HG02870 (cell line): Measurements from ENCODE around the gene MEPCE.
A peak's percentile ranks its signal among the peaks of the same experiment; 100 is the strongest.
"Not testable (repeated sequence)": the region's sequence is repeated elsewhere in the genome, so short reads cannot be mapped to it uniquely, and the experiment has no call there.

ENCODE experiments used
- ATAC-seq: cut with Tn5 transposase; IDR thresholded peaks from one replicate; pipeline ENCODE4 v1.9.1; 2021; ENCODE audit warnings: mild to moderate bottlenecking, moderate library complexity; ENCODE audit not compliant: unreplicated experiment

MEPCE gene

DNA sequence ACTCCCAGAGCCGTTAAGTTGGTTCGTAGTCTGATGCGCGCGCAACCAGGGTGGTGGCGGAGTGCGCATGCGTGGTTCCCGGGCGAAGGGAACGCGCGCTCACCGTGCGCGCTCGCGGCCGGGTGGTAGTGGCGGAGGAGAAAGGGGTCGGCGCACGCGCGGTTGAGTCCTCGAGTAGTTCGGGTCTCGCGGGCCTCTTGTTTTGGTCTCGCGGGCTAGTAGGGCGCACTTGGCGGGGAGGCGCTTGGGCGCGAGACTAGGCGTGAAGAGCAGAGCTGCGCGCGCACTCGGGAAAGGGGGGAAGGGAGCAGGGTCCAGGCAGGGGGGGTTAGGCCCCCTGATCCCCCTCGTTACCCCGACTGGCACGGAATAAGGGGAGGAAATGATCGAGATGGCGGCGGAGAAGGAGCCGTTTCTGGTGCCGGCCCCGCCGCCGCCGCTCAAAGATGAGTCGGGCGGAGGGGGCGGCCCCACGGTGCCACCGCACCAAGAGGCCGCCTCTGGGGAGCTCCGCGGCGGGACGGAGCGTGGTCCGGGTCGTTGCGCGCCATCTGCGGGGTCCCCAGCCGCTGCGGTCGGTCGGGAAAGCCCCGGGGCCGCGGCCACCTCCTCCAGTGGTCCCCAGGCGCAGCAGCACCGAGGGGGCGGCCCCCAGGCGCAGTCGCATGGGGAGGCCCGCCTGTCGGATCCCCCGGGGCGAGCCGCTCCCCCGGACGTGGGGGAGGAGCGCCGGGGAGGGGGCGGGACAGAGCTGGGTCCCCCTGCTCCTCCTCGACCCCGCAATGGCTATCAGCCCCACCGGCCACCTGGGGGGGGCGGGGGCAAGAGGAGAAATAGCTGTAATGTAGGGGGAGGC lies at the start of gene MEPCE:
Gene MEPCE, plus strand, starts transcription at position 195 of the 856 bp plus-strand sequence. Its CDS starts 188 bp downstream, at position 383.
- ATAC-seq = peak; percentile 30

GRCh38 chr7:100380196-100380595 lies 49.4 kb upstream of the MEPCE start:
- ATAC-seq = no peak

DNA sequence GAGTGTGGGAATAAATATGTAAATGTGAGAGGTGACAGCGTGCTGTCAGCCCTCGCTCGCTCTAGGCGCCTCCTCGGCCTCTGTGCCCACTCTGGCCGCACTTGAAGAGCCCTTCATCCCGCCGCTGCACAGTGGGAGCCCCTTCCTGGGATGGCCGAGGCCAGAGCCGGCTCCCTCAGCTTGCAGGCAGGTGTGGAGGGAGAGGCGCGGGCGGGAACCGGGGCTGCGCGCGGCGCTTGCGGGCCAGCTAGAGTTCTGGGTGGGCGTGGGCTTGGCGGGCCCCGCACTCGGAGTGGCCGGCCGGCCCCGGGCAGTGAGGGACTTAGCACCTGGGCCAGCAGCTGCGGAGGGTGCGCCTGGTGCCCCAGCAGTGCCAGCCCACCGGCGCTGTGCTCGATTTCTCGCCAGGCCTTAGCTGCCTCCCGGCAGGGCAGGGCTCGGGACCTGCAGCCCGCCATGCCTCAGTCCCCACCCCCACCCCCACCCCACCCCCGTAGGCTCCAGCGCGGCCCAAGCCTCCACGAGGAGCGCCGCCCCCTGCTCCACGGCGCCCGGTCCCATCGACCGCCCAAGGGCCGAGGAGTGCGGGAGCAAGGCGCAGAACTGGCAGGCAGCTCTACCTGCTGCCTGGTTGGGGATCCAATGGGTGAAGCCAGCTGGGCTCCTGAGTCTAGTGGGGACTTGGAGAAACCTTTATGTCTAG lies 47.9 kb upstream of the MEPCE start:
- not testable (repeated sequence) for ATAC-seq

GRCh38 chr7:100382234-100382853 lies 47.3 kb upstream of the MEPCE start:
- ATAC-seq = not testable (repeated sequence)

DNA sequence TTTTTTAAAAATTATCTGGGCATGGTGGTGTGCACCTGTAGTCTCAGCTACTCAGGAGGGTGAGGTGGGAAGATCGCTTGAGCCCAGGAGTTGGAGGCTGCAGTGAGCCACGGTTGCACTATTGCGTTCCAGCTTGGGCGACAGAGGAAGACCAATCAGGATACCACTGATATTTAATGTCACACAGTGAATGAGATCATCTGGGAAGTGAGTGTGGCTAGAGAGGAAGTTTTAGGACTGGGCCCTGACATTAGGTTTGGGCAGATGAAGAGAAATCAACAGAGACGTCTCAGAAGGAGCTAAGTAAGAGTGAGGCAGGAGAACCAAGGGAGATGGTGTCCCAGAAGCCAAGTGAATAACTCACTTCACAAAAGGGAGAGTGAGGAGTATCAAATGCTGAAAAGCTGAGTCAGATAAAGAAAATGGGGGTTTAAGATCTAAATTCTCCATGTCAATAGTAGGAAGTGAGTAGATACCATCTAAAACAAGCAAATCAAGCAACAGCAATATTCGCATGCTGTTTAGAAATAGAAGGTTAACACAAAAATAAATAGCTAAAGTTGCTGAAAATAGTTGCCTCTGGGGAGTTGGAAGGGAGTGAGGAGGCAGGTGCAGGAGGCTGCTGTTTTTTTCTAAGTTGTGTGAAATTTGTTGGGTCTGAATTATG lies 44.9 kb upstream of the MEPCE start:
- no peak for ATAC-seq

GRCh38 chr7:100386940-100387339 lies 42.7 kb upstream of the MEPCE start:
- ATAC-seq = no peak

DNA sequence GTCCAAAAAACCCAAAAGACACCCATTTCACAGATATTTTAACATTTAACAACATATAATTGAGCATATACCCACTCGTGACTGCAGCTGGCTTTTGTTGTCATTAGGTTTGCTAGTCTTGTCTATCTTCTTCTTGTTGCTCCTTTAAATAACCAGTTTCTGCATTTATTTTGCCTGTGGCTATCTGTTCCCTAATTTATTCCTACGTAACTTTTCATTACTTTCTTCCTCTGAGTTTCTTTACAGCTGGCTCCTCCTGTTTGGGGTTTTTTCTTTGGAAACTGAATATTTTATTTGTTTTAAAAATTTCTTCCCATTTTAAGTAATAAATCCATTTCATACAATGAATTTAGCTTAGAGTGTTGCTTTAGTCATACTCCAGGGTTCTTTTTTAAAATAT lies 41.9 kb upstream of the MEPCE start:
- no peak for ATAC-seq

- ATAC-seq = no peak
Observed at GRCh38 chr7:100389437-100390088, 40.1 kb upstream of the MEPCE start.

GRCh38 chr7:100390286-100391009 lies 39.2 kb upstream of the MEPCE start:
- no peak for ATAC-seq

- ATAC-seq = no peak
Observed at GRCh38 chr7:100393233-100393905, 36.3 kb upstream of the MEPCE start.

- no peak for ATAC-seq
Observed at GRCh38 chr7:100394077-100394476, 35.6 kb upstream of the MEPCE start.

GRCh38 chr7:100396421-100396982 lies 33.1 kb upstream of the MEPCE start:
- peak; percentile 90 for ATAC-seq

DNA sequence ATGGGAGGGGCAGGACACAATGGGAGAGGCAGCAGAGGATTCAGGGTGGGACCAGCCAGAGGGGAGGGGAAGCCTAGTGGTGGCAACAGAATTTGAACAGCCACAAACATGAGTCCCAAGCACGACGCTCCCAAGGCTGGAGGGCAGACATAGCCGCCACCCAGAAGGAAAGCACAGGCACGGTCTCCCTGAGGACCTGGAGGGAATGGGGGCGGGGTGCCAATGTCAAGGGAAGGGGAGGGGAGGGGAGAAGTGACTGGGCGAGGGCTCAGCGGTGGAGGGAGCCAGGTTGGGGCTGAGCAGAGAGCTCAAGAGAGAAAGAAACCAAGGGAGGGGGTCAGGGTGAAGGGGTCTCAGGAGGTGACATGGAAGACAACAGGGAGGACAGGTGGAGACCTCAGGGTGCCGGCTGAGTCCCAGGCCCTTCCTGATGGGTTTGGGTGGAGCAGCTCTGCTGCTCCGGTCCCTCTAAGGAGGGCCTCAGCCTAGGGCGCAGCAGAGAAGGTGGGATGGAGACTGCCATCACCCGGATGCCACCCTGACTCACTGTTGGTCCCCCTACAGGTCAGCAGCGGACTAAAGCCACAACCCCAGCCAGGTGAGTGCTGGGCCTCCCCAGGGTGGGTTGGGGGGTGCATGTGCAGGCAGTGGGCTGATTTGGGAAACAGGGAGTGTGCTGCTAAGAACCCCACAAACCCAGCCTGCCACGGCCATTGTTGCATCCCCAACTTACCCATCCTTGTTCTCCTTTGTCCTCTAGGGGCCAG lies 32.1 kb upstream of the MEPCE start:
- no peak for ATAC-seq

DNA sequence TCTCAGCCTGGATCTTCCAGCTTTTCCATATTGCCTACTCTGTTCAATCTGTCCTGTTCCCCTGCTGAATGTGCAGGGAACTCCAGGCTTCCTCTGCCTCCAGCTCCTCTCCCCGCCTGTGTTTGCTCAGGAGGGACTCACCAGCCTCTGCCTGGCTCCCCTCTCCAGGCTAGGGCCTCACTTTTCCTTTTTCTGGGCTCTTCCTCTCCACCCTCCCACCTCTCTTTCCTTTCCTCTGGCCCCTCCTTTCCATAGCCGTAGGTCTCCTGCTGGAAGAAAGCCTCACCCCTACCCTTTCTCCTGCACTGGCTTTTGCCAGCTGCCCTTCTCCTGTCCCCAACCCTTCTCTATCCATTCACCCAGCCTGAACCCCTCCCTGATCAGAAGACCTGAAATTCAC lies 31.4 kb upstream of the MEPCE start:
- no peak for ATAC-seq

- no peak for ATAC-seq
Observed at GRCh38 chr7:100400041-100400440, 29.6 kb upstream of the MEPCE start.

DNA sequence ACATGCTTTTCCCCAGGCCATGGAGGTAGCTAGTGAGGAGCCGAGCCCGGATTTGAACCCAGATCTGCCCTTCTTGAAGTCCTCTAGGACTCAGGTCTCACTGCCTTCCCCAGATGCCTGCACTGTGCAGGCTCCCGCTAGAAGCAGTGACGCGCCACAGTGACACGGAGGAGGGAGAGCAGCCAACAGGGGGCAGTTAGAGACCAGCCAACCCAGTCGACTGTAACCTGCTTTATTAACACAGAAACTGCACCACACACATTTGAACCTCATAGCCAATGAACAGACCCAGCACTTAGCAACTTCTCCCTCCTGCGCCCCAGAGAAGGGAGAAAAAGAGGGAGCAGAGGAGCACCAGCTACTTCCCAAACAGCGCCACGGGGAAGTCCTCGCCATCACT lies 29.0 kb upstream of the MEPCE start:
- ATAC-seq = no peak

DNA sequence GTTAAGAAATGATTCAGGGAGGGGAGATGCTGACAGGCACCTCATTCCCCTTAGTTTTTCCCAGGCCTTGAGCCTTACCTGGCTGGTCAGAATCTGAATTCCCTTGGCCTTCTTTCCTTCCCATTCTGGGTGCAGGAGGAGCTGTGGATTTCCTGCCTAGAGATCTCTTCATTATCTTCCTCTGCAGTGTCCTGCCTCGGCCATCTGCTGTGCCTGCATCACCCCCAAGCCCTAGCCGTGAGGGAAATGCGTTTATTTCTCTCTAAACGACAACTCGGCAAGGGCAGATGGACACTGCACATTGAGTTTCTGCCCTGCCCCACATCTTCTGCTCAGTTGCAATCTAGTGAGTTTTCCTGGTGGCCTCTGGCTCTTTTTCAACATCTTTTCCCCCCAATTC lies 27.8 kb upstream of the MEPCE start:
- ATAC-seq = no peak

- no peak for ATAC-seq
Observed at GRCh38 chr7:100402241-100402640, 27.4 kb upstream of the MEPCE start.
